HG03045 (cell line): ENCODE results near the gene ZFP90.
A peak's percentile ranks its signal among the peaks of the same experiment; 100 is the strongest.
"Not testable (repeated sequence)": the region's sequence is repeated elsewhere in the genome, so short reads cannot be mapped to it uniquely, and the experiment has no call there.

Source experiments
- ATAC-seq: cut with Tn5 transposase; IDR thresholded peaks from one replicate; pipeline ENCODE4 v1.9.1; 2021; ENCODE audit warnings: mild to moderate bottlenecking, moderate library complexity; ENCODE audit not compliant: unreplicated experiment

ZFP90 gene

DNA sequence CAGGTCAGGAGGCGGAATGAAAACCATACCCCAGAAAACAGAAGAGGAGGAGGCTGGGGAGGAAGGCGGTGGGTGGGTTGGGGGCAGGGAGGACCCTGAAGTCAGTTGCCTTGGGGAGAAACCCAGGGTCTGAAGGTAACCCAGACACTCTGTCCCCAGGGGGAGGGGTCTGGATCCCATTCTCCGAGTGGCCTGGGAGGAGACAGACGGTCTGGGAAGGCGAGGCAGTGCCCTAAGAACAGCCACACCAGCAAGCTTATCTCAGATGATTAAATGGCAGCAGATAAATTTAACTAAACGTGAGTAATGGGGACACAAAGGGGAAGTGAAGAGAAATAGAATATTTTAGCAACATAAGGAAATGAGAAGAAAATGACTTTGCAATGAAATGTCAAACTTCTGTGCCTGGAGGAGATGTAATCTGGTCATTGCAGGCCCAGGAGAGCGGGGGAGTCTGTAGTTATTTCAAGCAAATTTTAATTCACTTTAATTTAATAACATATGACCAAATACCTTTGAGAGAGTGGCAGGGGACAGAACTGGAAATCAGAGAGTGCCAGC lies 21.4 kb upstream of the ZFP90 start:
- ATAC-seq = no peak

DNA sequence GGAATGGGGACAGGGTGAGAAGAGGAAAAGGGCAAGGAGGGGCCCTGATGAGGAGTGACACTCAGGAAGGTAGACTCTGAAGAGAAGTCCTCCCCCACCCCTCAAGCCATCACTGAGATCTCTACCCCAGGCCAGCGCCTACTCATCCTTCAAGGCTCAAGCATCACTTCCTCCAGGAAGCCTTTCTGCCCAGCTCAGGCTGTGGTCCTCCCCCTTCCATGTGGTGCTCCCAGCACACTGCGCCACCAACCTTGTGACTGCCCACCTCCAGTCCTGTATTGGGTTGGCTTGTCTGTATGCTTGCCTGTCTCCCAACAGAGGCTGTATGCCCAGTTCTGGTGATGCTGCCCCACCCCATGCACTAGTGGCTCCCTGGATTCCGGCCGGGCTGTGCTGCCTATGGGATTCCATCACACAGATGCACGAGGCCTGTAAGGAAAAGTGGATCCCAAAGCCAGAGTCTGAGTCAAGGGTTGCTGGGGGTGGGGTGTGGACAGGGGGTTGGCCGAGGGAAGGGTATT lies 19.8 kb upstream of the ZFP90 start:
- ATAC-seq = no peak

DNA sequence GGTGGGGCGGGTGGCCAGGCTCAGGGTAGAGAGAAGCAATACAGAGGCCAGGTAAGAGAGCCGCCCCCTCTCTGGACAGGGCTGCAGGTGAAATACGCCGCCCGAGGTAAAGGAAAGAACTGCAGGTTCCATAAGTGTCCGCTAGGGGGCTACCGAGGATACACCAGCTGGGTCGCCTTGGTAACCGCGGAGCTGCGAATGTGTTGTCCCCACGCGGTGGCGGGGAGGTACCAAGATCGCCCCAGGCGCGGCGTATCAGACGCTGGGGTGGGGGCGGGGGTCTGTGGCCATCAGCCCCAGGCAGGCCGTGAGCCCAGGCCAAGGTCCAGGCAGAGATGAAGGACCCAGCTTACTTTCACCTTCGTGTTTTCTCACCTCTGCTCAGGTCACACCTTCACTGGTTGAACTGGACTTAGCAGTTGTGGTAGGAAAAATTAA lies 18.4 kb upstream of the ZFP90 start:
- peak; percentile 70 for ATAC-seq

DNA sequence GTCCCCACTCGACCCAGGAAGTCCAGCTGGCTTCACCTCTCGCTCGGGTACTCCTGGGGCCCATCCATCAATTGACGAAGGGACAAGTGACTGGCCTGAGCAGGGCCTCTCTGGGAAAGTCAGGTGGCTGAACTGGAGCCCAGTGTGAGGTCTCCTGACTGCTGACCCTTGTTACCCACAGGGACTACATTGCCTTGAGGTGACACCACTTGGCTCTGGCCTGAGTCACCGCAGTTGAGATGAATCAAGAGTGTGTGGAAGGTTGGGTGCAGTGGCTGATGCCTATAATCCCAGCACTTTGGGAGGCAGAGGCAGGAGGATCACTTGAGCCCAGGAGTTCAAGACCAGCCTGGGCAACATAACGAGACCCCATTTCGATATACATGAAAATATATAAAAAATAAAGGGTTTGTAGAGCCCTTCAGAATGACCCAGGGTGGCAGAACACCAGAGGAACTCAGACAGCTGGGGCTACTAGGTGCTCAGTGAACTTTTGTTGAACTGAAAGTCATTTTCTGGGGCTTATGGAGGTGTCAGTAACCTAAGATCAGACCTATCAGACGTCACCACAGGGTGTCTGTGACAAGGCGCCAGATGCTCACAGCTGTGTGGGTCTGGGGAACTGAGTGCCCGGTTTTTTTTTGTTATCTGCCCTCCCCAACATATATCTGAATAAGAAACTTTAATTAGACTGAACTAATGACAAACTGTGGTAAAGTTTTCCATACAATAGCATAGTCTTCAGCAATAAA lies 14.8 kb upstream of the ZFP90 start:
- ATAC-seq = no peak

DNA sequence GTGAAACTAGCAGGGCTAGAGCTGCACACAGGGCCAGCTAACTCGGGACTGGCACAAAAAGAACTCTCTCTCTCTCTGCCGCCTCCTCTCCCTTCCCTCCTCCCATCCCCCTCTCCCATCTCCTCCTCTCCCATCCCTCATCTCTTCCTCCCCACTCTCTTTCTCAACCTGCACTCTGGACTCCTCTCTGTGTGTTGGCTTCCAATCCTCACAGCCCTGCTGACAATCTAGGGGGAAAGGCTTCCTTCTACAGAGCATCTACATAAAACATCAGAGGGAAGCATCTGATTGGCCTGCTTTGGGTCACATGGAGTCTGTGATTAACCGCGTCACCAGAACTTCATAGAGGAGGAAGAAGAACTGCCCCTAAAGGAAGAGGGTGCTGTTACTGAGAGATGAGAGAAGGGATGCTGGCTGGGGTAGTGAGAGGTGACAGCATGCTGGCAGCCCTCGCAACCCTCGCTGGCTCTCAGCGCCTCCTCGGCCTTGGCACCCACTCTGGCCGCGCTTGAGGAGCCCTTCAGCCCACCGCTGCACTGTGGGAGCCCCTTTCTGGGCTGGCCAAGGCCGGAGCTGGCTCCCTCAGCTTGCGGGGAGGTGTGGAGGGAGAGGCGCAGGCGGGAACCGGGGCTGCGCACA lies 12.8 kb upstream of the ZFP90 start:
- ATAC-seq = no peak

DNA sequence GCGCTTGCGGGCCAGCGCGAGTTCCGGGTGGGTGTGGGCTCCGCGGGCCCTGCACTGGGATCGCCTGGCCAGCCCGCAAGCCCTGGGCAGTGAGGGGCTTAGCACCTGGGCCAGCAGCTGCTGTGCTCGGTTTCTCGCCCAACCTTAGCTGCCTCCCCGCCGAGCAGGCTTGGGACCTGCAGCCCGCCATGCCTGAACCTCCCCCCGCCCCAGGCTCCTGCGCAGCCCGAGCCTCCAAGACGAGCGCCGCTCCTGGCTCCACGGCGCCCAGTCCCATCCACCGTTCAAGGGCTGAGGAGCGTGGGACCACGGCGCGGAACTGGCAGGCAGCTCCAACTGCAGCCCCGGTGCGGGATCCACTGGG lies 12.3 kb upstream of the ZFP90 start:
- no peak for ATAC-seq

DNA sequence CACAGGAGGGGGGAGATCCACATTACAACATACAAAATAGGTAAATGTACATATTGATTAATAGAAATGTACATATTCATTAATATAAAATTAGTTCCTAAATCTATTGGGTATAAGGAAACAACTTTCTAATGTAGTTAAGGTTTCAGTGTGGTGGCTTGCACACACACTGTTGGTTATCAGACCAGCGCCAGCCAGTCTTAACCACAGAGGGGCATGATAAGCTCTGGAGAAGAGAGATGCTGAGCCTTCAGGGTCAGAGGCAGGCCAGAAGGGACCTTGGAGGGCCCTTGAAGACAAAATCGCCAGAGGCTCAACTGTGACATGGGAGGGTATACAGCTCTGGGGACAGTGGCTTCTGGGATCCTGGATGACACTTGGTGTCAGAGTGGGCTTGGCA lies 10.9 kb upstream of the ZFP90 start:
- ATAC-seq = peak; percentile 8

DNA sequence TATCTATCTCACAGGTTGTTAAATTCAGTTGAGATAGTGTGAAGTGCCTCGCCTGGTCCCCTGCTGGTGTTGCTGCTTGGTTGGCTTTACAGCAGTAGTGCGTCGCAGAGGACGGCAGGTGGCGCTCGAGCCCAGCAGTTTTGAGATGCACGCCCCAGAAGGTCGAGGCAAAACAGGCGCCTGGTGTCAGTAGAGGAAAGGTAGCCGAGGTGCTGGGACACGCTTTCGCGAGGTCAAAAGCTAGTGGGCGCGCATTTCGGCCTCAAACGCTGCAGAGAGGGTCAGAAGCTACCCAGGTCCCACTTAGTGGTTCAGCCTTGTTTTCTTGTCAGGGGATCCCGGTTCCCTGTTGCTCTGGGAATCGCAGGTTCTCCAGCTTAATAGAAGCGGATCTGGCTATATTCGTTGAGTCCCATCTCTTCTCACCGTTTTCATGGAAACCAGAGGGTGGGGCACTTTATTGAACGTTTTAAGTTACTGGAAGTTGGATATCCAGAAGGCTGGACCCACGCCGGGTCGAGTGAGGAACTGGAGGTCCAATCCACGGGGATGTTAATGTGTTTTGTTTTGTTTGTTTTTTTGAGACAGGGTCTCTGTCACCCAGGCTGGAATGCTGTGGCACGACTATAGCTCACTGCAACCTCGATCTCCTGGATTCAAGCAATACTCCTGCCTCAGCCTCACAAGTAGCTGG lies 10.3 kb upstream of the ZFP90 start:
- peak; percentile 59 for ATAC-seq

DNA sequence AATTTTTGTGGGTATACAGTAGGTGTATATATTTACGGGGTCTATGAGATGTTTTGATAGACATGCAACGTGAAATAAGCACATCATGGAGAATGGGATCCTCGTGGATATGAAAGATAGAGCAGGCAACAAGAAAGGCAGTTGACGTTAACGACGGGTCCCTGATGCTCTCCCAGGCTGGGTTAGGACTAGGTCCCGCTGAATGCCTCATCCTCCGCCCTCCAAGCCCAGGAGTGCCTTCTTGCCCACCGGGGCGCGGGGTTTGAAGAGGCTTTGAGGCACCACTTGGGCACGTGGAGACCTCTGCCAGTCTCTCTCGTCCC lies 9.5 kb upstream of the ZFP90 start:
- ATAC-seq = peak; percentile 6

DNA sequence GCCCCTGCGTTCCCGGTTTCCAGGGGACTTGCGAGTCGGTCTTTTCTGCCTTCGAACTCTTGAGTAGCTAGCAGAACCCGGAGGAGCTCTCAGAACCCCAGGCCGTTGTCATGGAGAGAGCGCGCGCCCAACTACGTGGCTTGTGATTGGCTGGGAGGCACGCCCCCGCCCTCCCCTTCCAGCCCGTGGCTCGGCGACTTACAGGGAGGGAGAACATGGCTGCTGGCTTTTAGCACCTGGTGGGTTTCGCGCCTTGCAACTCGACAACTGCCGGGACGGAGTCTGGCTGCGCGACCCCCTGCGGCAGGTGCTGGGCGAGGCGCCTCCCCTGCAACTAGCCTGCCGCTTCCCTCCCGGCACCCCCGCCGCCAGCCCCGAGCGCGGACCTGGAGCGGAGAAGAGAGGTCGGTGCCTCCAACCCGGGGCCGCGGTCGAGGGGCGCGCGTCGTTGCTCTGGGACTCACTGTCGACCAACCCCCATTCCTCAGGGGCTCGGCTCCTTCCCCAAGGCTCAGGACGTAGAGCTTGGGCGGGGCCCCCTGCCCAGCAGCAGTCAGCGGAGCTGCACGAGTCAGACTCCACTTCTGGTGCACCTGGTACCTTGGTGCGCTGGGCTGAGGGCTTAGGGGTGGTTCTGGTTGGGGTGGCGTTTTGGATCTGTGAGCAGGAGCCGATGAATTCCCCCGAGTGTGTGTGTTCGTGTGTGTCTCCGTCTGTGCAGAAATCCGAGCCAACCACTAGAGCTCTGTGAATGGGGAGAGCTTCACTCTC lies 9.0 kb upstream of the ZFP90 start:
- peak; percentile 93 for ATAC-seq

DNA sequence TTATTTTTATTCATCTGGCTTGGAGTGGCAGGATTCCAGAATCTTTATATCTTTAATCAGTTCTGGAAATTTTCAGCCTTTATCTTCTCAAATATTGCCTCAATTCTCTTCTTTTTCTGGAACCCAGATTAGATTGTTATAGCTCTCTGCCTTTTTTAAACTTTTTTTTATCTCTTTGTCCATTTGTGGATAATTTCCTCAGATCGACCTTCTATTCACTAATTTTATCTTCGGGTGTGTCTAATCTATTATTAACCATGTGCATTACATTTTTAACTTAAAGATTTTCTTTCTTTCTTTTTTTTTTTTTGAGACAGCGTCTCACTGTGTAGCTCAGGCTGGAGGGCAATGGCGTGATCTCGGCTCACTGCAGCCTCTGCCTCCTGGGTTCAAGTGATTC lies 5.2 kb upstream of the ZFP90 start:
- ATAC-seq = no peak

DNA sequence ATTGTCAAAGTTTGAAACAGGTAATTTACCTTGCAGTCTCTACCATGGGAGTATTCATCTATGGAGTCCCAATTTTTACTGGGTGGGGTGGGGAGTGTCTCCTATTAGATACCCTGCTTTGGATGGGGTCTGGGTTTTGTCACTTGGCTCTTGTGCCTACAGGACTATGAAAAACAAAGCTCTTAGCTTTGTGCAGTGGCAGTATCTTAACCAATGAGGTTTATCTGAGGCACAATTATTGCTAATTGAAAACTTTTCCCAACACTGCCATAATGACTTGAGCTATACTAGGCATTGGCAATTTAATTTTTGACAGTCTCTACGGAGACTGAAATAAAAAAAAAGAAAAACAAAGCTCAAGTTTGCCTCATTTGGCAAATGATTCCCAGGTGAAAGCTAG lies 3.8 kb upstream of the ZFP90 start:
- ATAC-seq = no peak

DNA sequence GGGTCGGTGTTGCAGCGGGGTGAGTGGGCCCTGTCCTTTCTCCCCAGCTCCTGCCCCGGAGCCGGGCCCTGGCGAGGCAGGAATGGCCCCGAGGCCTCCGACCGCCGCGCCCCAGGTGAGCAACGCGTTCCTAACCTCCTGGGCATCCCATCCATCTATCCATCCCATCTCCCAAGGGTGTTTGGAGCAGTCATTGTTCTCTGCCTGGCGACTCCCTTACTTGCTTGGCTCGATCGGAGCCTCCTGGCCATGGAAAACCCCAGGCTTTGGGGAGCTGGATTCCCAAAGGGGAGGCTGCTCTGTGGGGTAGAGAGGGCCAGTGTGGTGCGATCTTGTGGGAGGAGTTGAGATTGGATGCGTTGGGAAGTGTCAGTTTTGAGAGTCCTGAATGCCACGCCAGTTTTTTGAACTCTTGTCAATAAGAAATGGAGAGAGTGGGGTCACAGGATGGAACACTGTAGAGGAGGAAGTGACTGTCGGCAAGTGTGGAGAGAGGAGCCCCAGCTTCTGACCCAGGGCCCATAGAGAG lies 684 bp downstream of the ZFP90 start:
- peak; percentile 4 for ATAC-seq

DNA sequence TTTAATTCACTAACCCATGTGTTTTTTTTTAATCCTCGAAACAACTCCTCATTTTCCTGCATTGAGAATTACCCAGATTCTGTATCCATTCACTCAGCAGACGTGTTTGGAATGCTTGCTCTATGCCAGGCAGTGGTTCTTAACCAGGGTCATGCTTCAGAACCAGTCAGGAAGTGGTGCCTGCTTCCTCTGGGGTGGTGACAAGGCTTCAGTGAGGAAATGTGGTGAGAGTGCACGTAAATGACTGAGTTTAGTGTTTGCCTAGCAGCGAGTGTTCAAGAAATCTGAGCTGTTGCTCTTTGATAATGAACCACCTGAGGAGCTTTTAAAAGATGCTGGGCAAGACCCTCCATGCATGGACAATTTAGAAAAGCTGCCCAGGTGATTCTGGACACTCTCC lies 9.9 kb downstream of the ZFP90 start:
- no peak for ATAC-seq

DNA sequence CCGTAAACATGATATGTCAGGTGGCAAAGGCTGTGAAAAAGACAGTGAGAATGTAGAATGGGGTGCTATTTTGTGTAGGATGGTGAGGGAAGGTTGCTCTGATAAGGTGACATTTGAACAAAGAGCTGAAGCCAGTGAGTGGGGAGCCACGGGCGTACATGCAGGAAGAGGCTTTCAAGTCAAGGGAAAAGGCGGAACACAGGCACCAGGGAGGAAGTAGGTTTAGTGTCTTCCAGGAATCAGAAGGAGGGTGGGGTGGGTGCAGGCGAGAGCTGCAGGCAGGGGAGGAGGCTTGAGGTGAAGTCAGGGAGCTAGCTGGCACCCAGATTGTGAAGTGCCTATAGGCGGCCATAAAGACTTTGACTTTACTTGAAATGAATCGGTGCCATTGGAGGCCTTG lies 14.1 kb downstream of the ZFP90 start:
- no peak for ATAC-seq

DNA sequence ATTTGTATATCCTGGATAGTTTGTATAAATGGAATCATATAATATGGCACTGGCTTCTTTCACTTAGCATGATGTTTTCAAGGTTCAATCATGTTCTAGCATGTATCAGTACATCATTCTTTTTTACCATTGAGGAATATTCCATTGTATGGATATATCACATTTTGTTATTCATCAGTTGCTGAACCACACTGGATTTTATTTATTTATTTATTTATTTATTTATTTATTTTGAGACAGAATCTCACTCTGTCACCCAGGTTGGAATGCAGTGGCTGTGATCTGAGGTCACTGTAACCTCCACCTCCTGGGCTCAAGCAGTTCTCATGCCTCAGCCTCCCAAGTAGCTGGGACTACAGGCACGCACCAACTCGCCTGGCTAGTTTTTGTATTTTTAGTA lies 21.2 kb downstream of the ZFP90 start:
- ATAC-seq = not testable (repeated sequence)

DNA sequence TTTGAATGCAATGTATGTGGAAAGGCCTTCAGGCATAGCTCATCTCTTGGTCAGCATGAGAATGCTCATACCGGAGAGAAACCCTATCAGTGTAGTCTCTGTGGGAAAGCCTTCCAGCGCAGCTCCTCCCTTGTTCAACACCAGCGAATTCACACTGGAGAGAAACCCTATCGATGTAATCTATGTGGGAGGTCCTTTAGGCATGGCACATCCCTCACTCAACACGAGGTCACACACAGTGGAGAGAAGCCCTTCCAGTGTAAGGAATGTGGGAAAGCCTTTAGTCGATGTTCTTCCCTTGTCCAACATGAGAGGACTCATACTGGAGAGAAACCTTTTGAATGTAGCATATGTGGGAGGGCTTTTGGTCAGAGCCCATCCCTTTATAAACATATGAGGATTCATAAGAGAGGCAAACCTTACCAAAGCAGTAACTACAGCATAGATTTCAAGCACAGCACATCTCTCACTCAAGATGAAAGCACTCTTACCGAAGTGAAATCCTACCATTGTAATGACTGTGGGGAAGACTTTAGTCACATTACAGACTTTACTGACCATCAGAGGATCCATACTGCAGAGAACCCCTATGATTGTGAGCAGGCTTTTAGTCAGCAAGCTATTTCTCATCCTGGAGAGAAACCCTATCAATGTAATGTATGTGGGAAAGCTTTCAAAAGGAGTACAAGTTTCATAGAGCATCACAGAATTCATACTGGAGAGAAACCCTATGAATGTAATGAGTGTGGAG lies 24.7 kb downstream of the ZFP90 start:
- no peak for ATAC-seq

DNA sequence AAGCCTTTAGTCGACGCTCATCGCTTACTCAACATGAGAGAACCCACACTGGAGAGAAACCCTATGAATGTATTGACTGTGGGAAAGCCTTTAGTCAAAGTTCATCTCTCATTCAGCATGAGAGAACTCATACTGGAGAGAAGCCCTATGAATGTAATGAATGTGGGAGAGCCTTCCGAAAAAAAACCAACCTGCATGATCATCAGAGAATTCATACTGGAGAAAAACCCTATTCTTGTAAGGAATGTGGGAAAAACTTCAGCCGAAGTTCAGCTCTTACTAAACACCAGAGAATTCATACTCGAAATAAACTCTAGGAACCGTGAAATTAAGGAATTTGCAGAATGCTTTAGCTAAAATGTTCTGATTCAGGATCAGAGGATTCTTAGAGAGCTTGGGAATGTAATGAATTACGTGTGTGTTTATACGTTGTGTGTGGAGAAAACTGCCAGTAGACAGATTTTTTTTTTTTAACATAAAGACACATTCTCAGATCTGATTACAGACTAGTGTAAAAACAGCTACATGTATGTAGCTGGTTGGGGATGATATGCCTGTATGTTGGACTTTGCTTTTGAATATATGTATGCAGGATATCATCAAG lies 25.4 kb downstream of the ZFP90 start:
- no peak for ATAC-seq

DNA sequence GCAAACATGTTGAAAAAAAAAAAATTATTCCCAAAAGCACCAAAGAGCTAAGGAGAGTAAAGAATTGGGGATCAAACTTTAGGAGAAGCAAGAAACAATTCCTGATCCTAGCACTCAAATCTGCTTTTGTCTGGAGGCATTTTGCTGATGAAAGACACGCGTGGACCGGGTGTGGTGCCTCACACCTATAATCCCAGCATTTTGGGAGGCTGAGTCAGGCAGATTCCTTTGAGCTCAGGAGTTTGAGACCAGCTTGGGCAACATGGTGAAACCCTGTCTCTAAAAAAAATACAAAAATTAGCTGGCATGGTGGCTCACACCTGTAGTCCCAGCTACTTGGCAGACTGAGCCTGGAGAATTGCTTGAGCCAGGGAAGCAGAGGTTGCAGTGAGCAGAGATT lies 35.4 kb downstream of the ZFP90 start:
- no peak for ATAC-seq

DNA sequence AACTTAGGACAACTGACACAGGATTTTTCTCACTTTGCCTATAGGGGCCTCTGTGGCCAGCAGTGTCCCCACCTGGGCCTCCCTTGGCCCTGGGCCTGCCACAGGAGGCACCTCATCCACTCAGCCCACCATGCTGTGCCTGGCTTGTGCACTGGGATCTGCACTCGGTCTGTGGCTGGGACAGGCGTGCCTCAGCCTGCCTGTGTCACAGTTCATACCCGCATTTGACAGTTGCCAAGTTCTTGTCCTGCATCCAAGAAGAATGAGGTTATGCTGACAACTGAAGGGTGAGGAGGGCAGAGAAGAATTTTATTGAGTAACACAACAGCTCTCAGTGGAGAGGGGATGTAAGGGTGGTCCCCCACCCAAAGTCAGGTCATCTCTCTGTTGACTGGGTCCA lies 36.0 kb downstream of the ZFP90 start:
- ATAC-seq = no peak
